Panc1 (cell line): ENCODE measurements around the gene C6orf62.

Source experiments
- CTCF ChIP-seq: fragments of 450-650 bp; IDR thresholded peaks from 2 replicates; pipeline ENCODE4 v1.5.1; 2017; ENCODE audit warnings: mild to moderate bottlenecking
- POLR2AphosphoS5 ChIP-seq: IDR thresholded peaks from 2 replicates; pipeline ENCODE4 v1.6.1; 2012; ENCODE audit warnings: mild to moderate bottlenecking, low read depth, low read length, moderate library complexity
- SIN3A ChIP-seq: IDR thresholded peaks from 2 replicates; pipeline ENCODE4 v1.6.1; 2012; ENCODE audit warnings: low read depth, mild to moderate bottlenecking, low read length, moderate library complexity, borderline replicate concordance; ENCODE audit not compliant: insufficient read depth

- TF ChIP-seq CTCF, result no peak
- no peak for TF ChIP-seq POLR2AphosphoS5
- TF ChIP-seq SIN3A, result no peak
Measured at GRCh38 chr6:24760210-24760609, 41.3 kb upstream of the C6orf62 start.
